ENCODE data around the gene DRG2. TPM values are rescaled to one million over a fixed set of nuclear protein-coding genes. Genes with fewer than 3 reads are reported as not detected.

DRG2 gene
- polyA plus RNA-seq, 1 of the 3 experiments (the other 2 are of a cell fraction), result 39.9 TPM

DNA sequence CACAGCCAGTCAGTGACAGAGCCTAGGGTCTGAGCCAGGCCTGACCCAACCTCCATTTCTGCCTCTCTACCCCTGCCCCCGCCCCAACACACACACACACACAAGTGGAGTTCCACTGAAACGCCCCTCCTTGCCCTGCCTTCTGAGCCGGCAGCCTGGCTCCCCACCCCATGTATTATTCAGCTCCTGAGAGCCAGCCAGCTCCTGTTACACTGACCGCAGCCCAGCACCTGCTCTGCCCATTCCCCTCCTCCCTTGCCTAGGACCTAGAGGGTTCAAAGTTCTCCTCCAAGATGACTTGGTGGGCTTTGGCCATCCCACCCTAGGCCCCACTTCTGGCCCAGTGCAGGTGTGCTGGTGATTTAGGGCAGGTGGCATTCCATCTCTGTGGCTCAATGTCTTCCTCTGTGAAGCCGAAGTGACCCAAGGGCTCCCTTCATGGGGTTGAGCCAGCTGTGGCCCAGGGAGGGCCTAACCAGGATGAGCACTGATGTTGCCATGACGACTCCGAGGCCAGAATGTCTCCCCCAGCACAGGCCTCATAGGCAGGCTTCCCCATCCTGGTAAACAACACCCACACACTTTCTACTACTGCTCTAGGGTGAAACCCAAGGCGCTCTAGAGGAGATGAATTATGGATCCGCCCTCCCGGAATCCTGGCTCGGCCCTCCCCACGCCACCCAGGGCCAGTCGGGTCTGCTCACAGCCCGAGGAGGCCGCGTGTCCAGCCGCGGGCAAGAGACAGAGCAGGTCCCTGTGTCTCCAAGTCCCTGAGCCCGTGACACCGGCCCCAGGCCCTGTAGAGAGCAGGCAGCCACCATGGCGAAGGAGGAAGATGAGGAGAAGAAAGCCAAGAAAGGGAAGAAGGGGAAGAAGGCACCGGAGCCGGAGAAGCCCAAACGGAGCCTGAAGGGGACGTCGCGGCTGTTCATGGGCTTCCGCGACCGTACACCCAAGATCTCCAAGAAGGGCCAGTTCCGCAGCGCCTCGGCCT is 30.5 kb downstream of the DRG2 start:
- Histone ChIP-seq H2AFZ (ENCODE audit: low read depth) (no peak overlapping the region), H3F3A (replicated peaks; ENCODE audit: insufficient read depth) (no peaks in the 10 kb centered on the region)
- CTCF ChIA-PET, result no interaction called here

More for the DNA sequence above, 30.5 kb downstream of the DRG2 start:
- POLR2A ChIA-PET, result interaction anchor here (0.6 kb wide), 1 partner anchor 1714 kb away, joined by 3 read pairs; no protein-coding TSS in a partner anchor
- no peaks in the 10 kb centered on the region for H3K9me3 ChIP-seq
- no peaks in the 10 kb centered on the region for H3K79me2 ChIP-seq (ENCODE audit: insufficient read depth)
- H3K27me3 ChIP-seq (ENCODE audit: insufficient read depth), result no peaks in the 10 kb centered on the region
- no peaks in the 10 kb centered on the region for H3K9me2 ChIP-seq
- H4K20me1 ChIP-seq (ENCODE audit: insufficient read depth), result no peaks in the 10 kb centered on the region
- H3K27ac ChIP-seq (ENCODE audit: low read depth in 2 of 2, low read length in 1 of 2), result no peak overlapping the region
- H3K9ac ChIP-seq, result no peak overlapping the region
- H3K4me1 ChIP-seq (ENCODE audit: control insufficient read depth in 1 of 2, insufficient read depth in 2 of 2, low read depth in 1 of 2, low read length in 1 of 2), result no peaks in the 10 kb centered on the region; a peak in 1 of 4 replicates
- DNase-seq, result no peak
- TF ChIP-seq EP300 (IDR thresholded peaks at IDR 0.05; ENCODE audit: borderline replicate concordance in 1 of 2, low read depth in 1 of 2, low read length in 1 of 2) (no peak), RXRA (IDR thresholded peaks at IDR 0.05; ENCODE audit: borderline replicate concordance, low read depth) (no peak), JUND (IDR thresholded peaks at IDR 0.05) (no peak), RAD21 (IDR thresholded peaks at IDR 0.05; ENCODE audit: low read length) (no peak), SIN3A (IDR thresholded peaks at IDR 0.05; ENCODE audit: borderline replicate concordance, low read depth, low read length) (no peak), TCF12 (IDR thresholded peaks at IDR 0.05) (no peak), GABPA (IDR thresholded peaks at IDR 0.05; ENCODE audit: low read depth) (no peak), TEAD4 (IDR thresholded peaks at IDR 0.05; ENCODE audit: borderline replicate concordance, insufficient read depth) (no peak), FOSL2 (IDR thresholded peaks at IDR 0.05; ENCODE audit: borderline replicate concordance, low read depth) (no peak), POLR2AphosphoS5 (IDR thresholded peaks at IDR 0.05; ENCODE audit: low read depth, low read length) (no peak), TAF1 (IDR thresholded peaks at IDR 0.05; ENCODE audit: borderline replicate concordance, low read depth, low read length) (no peak), NFIC (IDR thresholded peaks at IDR 0.05; ENCODE audit: borderline replicate concordance) (no peak), YY1 (IDR thresholded peaks at IDR 0.05; ENCODE audit: low read depth) (no peak), EZH2phosphoT487 (IDR thresholded peaks at IDR 0.05; ENCODE audit: borderline replicate concordance, low read depth) (no peak)
- TF ChIP-seq, protein P1, sequence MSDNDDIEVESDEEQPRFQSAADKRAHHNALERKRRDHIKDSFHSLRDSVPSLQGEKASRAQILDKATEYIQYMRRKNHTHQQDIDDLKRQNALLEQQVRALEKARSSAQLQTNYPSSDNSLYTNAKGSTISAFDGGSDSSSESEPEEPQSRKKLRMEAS (IDR thresholded peaks at IDR 0.05; ENCODE audit: low read depth), result no peak
- TF ChIP-seq, protein P2, sequence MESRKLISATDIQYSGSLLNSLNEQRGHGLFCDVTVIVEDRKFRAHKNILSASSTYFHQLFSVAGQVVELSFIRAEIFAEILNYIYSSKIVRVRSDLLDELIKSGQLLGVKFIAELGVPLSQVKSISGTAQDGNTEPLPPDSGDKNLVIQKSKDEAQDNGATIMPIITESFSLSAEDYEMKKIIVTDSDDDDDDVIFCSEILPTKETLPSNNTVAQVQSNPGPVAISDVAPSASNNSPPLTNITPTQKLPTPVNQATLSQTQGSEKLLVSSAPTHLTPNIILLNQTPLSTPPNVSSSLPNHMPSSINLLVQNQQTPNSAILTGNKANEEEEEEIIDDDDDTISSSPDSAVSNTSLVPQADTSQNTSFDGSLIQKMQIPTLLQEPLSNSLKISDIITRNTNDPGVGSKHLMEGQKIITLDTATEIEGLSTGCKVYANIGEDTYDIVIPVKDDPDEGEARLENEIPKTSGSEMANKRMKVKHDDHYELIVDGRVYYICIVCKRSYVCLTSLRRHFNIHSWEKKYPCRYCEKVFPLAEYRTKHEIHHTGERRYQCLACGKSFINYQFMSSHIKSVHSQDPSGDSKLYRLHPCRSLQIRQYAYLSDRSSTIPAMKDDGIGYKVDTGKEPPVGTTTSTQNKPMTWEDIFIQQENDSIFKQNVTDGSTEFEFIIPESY (IDR thresholded peaks at IDR 0.05; ENCODE audit: borderline replicate concordance, low read depth), result no peak
- TF ChIP-seq, protein P3, sequence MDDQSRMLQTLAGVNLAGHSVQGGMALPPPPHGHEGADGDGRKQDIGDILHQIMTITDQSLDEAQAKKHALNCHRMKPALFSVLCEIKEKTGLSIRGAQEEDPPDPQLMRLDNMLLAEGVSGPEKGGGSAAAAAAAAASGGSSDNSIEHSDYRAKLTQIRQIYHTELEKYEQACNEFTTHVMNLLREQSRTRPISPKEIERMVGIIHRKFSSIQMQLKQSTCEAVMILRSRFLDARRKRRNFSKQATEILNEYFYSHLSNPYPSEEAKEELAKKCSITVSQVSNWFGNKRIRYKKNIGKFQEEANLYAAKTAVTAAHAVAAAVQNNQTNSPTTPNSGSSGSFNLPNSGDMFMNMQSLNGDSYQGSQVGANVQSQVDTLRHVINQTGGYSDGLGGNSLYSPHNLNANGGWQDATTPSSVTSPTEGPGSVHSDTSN (IDR thresholded peaks at IDR 0.05), result no peak
- TF ChIP-seq, protein P4, sequence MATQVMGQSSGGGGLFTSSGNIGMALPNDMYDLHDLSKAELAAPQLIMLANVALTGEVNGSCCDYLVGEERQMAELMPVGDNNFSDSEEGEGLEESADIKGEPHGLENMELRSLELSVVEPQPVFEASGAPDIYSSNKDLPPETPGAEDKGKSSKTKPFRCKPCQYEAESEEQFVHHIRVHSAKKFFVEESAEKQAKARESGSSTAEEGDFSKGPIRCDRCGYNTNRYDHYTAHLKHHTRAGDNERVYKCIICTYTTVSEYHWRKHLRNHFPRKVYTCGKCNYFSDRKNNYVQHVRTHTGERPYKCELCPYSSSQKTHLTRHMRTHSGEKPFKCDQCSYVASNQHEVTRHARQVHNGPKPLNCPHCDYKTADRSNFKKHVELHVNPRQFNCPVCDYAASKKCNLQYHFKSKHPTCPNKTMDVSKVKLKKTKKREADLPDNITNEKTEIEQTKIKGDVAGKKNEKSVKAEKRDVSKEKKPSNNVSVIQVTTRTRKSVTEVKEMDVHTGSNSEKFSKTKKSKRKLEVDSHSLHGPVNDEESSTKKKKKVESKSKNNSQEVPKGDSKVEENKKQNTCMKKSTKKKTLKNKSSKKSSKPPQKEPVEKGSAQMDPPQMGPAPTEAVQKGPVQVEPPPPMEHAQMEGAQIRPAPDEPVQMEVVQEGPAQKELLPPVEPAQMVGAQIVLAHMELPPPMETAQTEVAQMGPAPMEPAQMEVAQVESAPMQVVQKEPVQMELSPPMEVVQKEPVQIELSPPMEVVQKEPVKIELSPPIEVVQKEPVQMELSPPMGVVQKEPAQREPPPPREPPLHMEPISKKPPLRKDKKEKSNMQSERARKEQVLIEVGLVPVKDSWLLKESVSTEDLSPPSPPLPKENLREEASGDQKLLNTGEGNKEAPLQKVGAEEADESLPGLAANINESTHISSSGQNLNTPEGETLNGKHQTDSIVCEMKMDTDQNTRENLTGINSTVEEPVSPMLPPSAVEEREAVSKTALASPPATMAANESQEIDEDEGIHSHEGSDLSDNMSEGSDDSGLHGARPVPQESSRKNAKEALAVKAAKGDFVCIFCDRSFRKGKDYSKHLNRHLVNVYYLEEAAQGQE (IDR thresholded peaks at IDR 0.05; ENCODE audit: low read depth, low read length), result no peak
- TF ChIP-seq, protein P5, sequence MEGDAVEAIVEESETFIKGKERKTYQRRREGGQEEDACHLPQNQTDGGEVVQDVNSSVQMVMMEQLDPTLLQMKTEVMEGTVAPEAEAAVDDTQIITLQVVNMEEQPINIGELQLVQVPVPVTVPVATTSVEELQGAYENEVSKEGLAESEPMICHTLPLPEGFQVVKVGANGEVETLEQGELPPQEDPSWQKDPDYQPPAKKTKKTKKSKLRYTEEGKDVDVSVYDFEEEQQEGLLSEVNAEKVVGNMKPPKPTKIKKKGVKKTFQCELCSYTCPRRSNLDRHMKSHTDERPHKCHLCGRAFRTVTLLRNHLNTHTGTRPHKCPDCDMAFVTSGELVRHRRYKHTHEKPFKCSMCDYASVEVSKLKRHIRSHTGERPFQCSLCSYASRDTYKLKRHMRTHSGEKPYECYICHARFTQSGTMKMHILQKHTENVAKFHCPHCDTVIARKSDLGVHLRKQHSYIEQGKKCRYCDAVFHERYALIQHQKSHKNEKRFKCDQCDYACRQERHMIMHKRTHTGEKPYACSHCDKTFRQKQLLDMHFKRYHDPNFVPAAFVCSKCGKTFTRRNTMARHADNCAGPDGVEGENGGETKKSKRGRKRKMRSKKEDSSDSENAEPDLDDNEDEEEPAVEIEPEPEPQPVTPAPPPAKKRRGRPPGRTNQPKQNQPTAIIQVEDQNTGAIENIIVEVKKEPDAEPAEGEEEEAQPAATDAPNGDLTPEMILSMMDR (IDR thresholded peaks at IDR 0.05), result no peak
- TF ChIP-seq, protein P6, sequence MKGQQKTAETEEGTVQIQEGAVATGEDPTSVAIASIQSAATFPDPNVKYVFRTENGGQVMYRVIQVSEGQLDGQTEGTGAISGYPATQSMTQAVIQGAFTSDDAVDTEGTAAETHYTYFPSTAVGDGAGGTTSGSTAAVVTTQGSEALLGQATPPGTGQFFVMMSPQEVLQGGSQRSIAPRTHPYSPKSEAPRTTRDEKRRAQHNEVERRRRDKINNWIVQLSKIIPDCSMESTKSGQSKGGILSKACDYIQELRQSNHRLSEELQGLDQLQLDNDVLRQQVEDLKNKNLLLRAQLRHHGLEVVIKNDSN (IDR thresholded peaks at IDR 0.05; ENCODE audit: borderline replicate concordance, low read depth), result no peak
- H3K36me3 ChIP-seq (replicated peaks in 1 of 2; ENCODE audit: control insufficient read depth in 1 of 2, insufficient read depth in 2 of 2, low read length in 1 of 2), result no peaks in the 10 kb centered on the region
- no peak overlapping the region for H3K4me3 ChIP-seq (ENCODE audit: low read depth in 2 of 2, low read length in 1 of 2)
- 79% methylated on average over 31 of the region's 33 CpGs for WGBS (ENCODE audit: low lambda C conversion rate)
- H3K4me2 ChIP-seq, result no peak overlapping the region
